Neural progenitor cell (in vitro differentiated cells): ENCODE results near the gene TGIF2. TPM values are rescaled to one million over a fixed set of nuclear protein-coding genes. Genes with fewer than 3 reads are reported as not detected.
"Not testable (repeated sequence)": the region's sequence is repeated elsewhere in the genome, so short reads cannot be mapped to it uniquely, and the experiment has no call there.

Source experiments
- DNase-seq: peaks from one replicate; pipeline ENCODE4 v3.0.0-alpha.2; 2016; ENCODE audit warnings: low spot score
- H2AFZ ChIP-seq: fragments of 200-600 bp; sonication (generic); replicated peaks from 2 replicates; pipeline ENCODE4 v1.6.1; 2016; ENCODE audit warnings: antibody characterized with exemption
- H3F3A ChIP-seq: fragments of 200-600 bp; sonication (generic); 2 replicates; pipeline ENCODE4 v1.6.1; 2016; ENCODE audit warnings: antibody characterized with exemption, low read depth
- H3K27ac ChIP-seq: fragments of 200-600 bp; sonication (generic); 2 replicates; pipeline ENCODE4 v1.5.1; 2016; ENCODE audit warnings: mild to moderate bottlenecking
- H3K27me3 ChIP-seq: fragments of 200-600 bp; sonication (generic); 2 replicates; pipeline ENCODE4 v1.6.1; 2016; ENCODE audit warnings: mild to moderate bottlenecking, moderate library complexity
- H3K36me3 ChIP-seq: fragments of 200-600 bp; sonication (generic); 2 replicates; pipeline ENCODE4 v1.5.1; 2016
- H3K4me1 ChIP-seq: fragments of 200-600 bp; sonication (generic); 2 replicates; pipeline ENCODE4 v1.6.1; 2016; ENCODE audit warnings: mixed run types
- H3K4me2 ChIP-seq: fragments of 200-600 bp; sonication (generic); 2 replicates; pipeline ENCODE4 v1.6.1; 2016
- H3K4me3 ChIP-seq: fragments of 200-600 bp; sonication (generic); 2 replicates; pipeline ENCODE4 v1.5.1; 2016
- H3K79me2 ChIP-seq: fragments of 200-600 bp; sonication (generic); 2 replicates; pipeline ENCODE4 v1.6.1; 2016; ENCODE audit warnings: low read depth
- H3K9ac ChIP-seq: fragments of 200-600 bp; sonication (generic); 2 replicates; pipeline ENCODE4 v1.6.1; 2016
- H3K9me3 ChIP-seq: fragments of 200-600 bp; sonication (generic); 2 replicates; pipeline ENCODE4 v1.5.1; 2016; ENCODE audit warnings: low read depth
- H4K20me1 ChIP-seq: fragments of 200-600 bp; sonication (generic); 2 replicates; pipeline ENCODE4 v1.6.1; 2016; ENCODE audit warnings: low read depth
- H3K27ac Mint-ChIP-seq: 3 replicates; pipeline ENCODE4 v1.8.0; 2021; ENCODE audit warnings: mixed read lengths
- H3K27me3 Mint-ChIP-seq: 2 replicates; pipeline ENCODE4 v1.8.0; 2022; ENCODE audit warnings: low read depth, mild to moderate bottlenecking, inconsistent platforms, moderate library complexity, mixed read lengths; ENCODE audit not compliant: insufficient read depth
- H3K36me3 Mint-ChIP-seq: 3 replicates; pipeline ENCODE4 v1.8.0; 2021; ENCODE audit warnings: mixed read lengths
- H3K4me1 Mint-ChIP-seq: 3 replicates; pipeline ENCODE4 v1.8.0; 2021; ENCODE audit warnings: mixed read lengths
- H3K4me3 Mint-ChIP-seq: 3 replicates; pipeline ENCODE4 v1.8.0; 2021; ENCODE audit warnings: mild to moderate bottlenecking, moderate library complexity, mixed read lengths
- H3K9me3 Mint-ChIP-seq: 3 replicates; pipeline ENCODE4 v1.8.0; 2020; ENCODE audit warnings: mixed read lengths
- CTCF ChIP-seq: fragments of 200-600 bp; sonication (generic); IDR thresholded peaks from 2 replicates; pipeline ENCODE4 v1.5.1; 2017; ENCODE audit warnings: antibody characterized with exemption, mild to moderate bottlenecking
- EZH2 ChIP-seq: fragments of 200-600 bp; sonication (generic); IDR thresholded peaks from 2 replicates; pipeline ENCODE4 v1.6.1; 2017; ENCODE audit warnings: antibody characterized with exemption, mild to moderate bottlenecking, moderate library complexity
- EZH2phosphoT487 ChIP-seq: fragments of 200-600 bp; sonication (generic); IDR thresholded peaks from 2 replicates; pipeline ENCODE4 v1.6.1; 2017; ENCODE audit warnings: antibody characterized with exemption
- total RNA-seq: library from RNA; depleted of rRNA; stranded (reverse); fragments of >200 nt; gene quantifications from 2 replicates; pipeline ENCODE4 v1.2.3, GENCODE V29; 2015; ENCODE audit warnings: low replicate concordance

The TGIF2 gene
- total RNA-seq, 1 donor from 2014 or later: 67.1 TPM

- Histone ChIP-seq H3K4me3 (no peak overlapping the region), H3K4me1 (peaks cover 5% of the 10 kb centered on the region), H3K27me3 (no peaks in the 10 kb centered on the region), H3K27ac (no peak overlapping the region), H3K4me2 (peak overlapping the region; percentile 96), H3K9ac (peak overlapping the region; percentile 6), H2AFZ (no peak overlapping the region), H3K79me2 (peaks cover 30% of the 10 kb centered on the region), H4K20me1 (peaks cover 20% of the 10 kb centered on the region), H3F3A (peaks cover 15% of the 10 kb centered on the region), H3K9me3 (no peaks in the 10 kb centered on the region), H3K36me3 (no peaks in the 10 kb centered on the region)
- peak overlapping the region; percentile 76 for H3K4me3 Mint-ChIP-seq
- H3K27ac Mint-ChIP-seq: no peak overlapping the region
- no peak for TF ChIP-seq EZH2
- TF ChIP-seq CTCF: no peak
- no peak for TF ChIP-seq EZH2phosphoT487
- H3K9me3 Mint-ChIP-seq: no peaks in the 10 kb centered on the region
- no peak for DNase-seq
- H3K4me1 Mint-ChIP-seq: peaks cover 20% of the 10 kb centered on the region
- peaks cover 7% of the 10 kb centered on the region for H3K36me3 Mint-ChIP-seq
- peaks cover 8% of the 10 kb centered on the region for H3K27me3 Mint-ChIP-seq
Observed at GRCh38 chr20:36607586-36608387, 34.4 kb downstream of the TGIF2 start.

GRCh38 chr20:36608388-36608728 lies 35.0 kb downstream of the TGIF2 start:
- not testable (repeated sequence) for H3K27ac ChIP-seq, H3K4me3 Mint-ChIP-seq, H3K9me3 ChIP-seq, H3K36me3 ChIP-seq, H3K27me3 ChIP-seq, H3K27ac Mint-ChIP-seq, H2AFZ ChIP-seq, DNase-seq, H3K27me3 Mint-ChIP-seq, H3K36me3 Mint-ChIP-seq, H3K4me2 ChIP-seq, H3K9ac ChIP-seq, H3K9me3 Mint-ChIP-seq, H3K4me1 ChIP-seq, H3K4me3 ChIP-seq
- Histone ChIP-seq H3K79me2 (peaks cover 30% of the 10 kb centered on the region), H4K20me1 (peaks cover 20% of the 10 kb centered on the region), H3F3A (peaks cover 15% of the 10 kb centered on the region)
- H3K4me1 Mint-ChIP-seq: peaks cover 20% of the 10 kb centered on the region

- Histone ChIP-seq H3K27me3 (no peaks in the 10 kb centered on the region), H3K27ac (no peak overlapping the region), H3K4me2 (no peak overlapping the region), H3K36me3 (no peaks in the 10 kb centered on the region), H3K79me2 (peaks cover 19% of the 10 kb centered on the region), H3K4me1 (peaks cover 4% of the 10 kb centered on the region), H3K9me3 (no peaks in the 10 kb centered on the region), H3K4me3 (no peak overlapping the region), H3K9ac (no peak overlapping the region), H3F3A (peaks cover 12% of the 10 kb centered on the region), H2AFZ (no peak overlapping the region), H4K20me1 (peaks cover 12% of the 10 kb centered on the region)
- H3K9me3 Mint-ChIP-seq: no peaks in the 10 kb centered on the region
- H3K27ac Mint-ChIP-seq: no peak overlapping the region
- peaks cover 3% of the 10 kb centered on the region for H3K27me3 Mint-ChIP-seq
- no peak for TF ChIP-seq CTCF
- TF ChIP-seq EZH2phosphoT487: no peak
- no peak for TF ChIP-seq EZH2
- no peak for DNase-seq
- no peak overlapping the region for H3K4me3 Mint-ChIP-seq
- H3K4me1 Mint-ChIP-seq: peaks cover 8% of the 10 kb centered on the region
- peaks cover 11% of the 10 kb centered on the region for H3K36me3 Mint-ChIP-seq
Observed at GRCh38 chr20:36611625-36612024, 38.2 kb downstream of the TGIF2 start.

GRCh38 chr20:36613974-36614373 lies 40.6 kb downstream of the TGIF2 start:
- H3K27me3 ChIP-seq: no peaks in the 10 kb centered on the region
- no peak overlapping the region for H3K27ac ChIP-seq
- H3K4me3 ChIP-seq: no peak overlapping the region
- no peak overlapping the region for H3K4me3 Mint-ChIP-seq
- H3K36me3 Mint-ChIP-seq: peaks cover 11% of the 10 kb centered on the region
- TF ChIP-seq CTCF (no peak), EZH2phosphoT487 (no peak), EZH2 (no peak)
- H3F3A ChIP-seq: peaks cover 12% of the 10 kb centered on the region
- no peaks in the 10 kb centered on the region for H3K79me2 ChIP-seq
- H4K20me1 ChIP-seq: no peaks in the 10 kb centered on the region
- DNase-seq: no peak
- H2AFZ ChIP-seq: no peak overlapping the region
- H3K36me3 ChIP-seq: no peaks in the 10 kb centered on the region
- H3K4me2 ChIP-seq: no peak overlapping the region
- no peaks in the 10 kb centered on the region for H3K9me3 ChIP-seq
- H3K9me3 Mint-ChIP-seq: no peaks in the 10 kb centered on the region
- H3K27ac Mint-ChIP-seq: no peak overlapping the region
- no peaks in the 10 kb centered on the region for H3K4me1 ChIP-seq
- H3K9ac ChIP-seq: no peak overlapping the region
- peaks cover 3% of the 10 kb centered on the region for H3K27me3 Mint-ChIP-seq
- no peaks in the 10 kb centered on the region for H3K4me1 Mint-ChIP-seq
